Measurements from ENCODE around the gene TSG101.

DNA sequence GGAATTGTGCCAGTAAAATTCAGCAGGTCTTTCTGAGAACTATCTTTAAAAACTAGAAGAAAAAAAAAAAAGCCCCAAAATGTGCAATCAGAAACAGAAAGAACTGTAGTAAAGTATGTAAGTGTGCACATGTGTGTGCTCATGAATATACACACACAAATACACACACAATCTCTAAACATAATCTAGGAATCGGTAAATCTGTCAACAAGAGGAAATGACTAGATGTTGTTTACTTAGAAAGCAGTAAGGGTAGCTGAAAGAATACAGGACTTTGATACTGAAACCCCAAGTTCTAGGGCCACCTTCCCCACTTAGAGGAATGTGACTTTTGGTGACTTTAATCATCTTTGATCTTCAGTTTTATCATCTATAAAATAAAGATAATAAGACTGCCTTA, 48.6 kb upstream of the TSG101 start:
- TF ChIP-seq SETDB1 (IDR thresholded peaks at IDR 0.05; ENCODE audit: insufficient read length, low read length) (no peak), ZFP3 (tag by site-specific recombination; IDR thresholded peaks at IDR 0.05; ENCODE audit: low read depth) (no peak)
